Neural cell (in vitro differentiated cells): Measurements from ENCODE around the gene FNBP1. TPM values are rescaled to one million over a fixed set of nuclear protein-coding genes. Genes with fewer than 3 reads are reported as not detected.
"Not testable (repeated sequence)": the region's sequence is repeated elsewhere in the genome, so short reads cannot be mapped to it uniquely, and the experiment has no call there.

Experiments
- H2AFZ ChIP-seq: fragments of 200-600, 300-800 bp; sonication (generic), shearing (Covaris generic); 2 replicates; pipeline ENCODE4 v1.6.0; 2014; ENCODE audit warnings: low read depth, mild to moderate bottlenecking, antibody characterized with exemption, low read length, moderate library complexity
- H3F3A ChIP-seq: fragments of 200-600 bp; shearing (Covaris generic); 2 replicates; pipeline ENCODE4 v1.6.1; 2016; ENCODE audit warnings: mild to moderate bottlenecking, moderate library complexity, mixed read lengths, antibody characterized with exemption, low read length; ENCODE audit not compliant: insufficient read depth, poor library complexity, severe bottlenecking
- H3K27ac ChIP-seq: fragments of 200-600, 300-800 bp; sonication (generic), shearing (Covaris generic); 2 replicates; pipeline ENCODE4 v1.5.1; 2014; ENCODE audit warnings: mild to moderate bottlenecking, low read length, moderate library complexity
- H3K27me3 ChIP-seq: fragments of 300-800, 200-600 bp; sonication (generic), shearing (Covaris generic); 2 replicates; pipeline ENCODE4 v1.6.0; 2014; ENCODE audit warnings: mild to moderate bottlenecking, low read depth, low read length, moderate library complexity; ENCODE audit not compliant: insufficient read depth
- H3K36me3 ChIP-seq: fragments of 300-800, 200-600 bp; sonication (generic), shearing (Covaris generic); 2 replicates; pipeline ENCODE4 v1.5.1; 2014; ENCODE audit warnings: mild to moderate bottlenecking, antibody characterized with exemption, low read length, moderate library complexity; ENCODE audit not compliant: insufficient read depth
- H3K4me2 ChIP-seq: fragments of 300-800, 200-600 bp; sonication (generic), shearing (Covaris generic); 2 replicates; pipeline ENCODE4 v1.6.0; 2014; ENCODE audit warnings: mild to moderate bottlenecking, low read length
- H3K4me3 ChIP-seq: fragments of 300-800, 200-600 bp; sonication (generic), shearing (Covaris generic); 2 replicates; pipeline ENCODE4 v1.5.1; 2014; ENCODE audit warnings: mild to moderate bottlenecking, low read length, moderate library complexity
- H3K79me2 ChIP-seq: fragments of 200-600 bp; shearing (Covaris generic); replicated peaks from 2 replicates; pipeline ENCODE4 v1.6.0; 2014; ENCODE audit warnings: mild to moderate bottlenecking, low read length, moderate library complexity; ENCODE audit not compliant: insufficient read depth
- H3K9ac ChIP-seq: fragments of 300-800, 200-600 bp; sonication (generic), shearing (Covaris generic); 2 replicates; pipeline ENCODE4 v1.6.1; 2016; ENCODE audit warnings: mild to moderate bottlenecking, low read length, mixed read lengths
- H3K9me2 ChIP-seq: fragments of 200-600 bp; shearing (Covaris generic); 2 replicates; pipeline ENCODE4 v1.6.1; 2016; ENCODE audit warnings: mild to moderate bottlenecking, low read length, mixed read lengths; ENCODE audit not compliant: insufficient read depth
- H3K9me3 ChIP-seq: fragments of 200-600, 300-800 bp; sonication (generic), shearing (Covaris generic); 2 replicates; pipeline ENCODE4 v1.6.1; 2016; ENCODE audit warnings: mild to moderate bottlenecking, mixed run types, low read length, moderate library complexity, mixed read lengths
- H4K20me1 ChIP-seq: fragments of 200-600 bp; shearing (Covaris generic); 2 replicates; pipeline ENCODE4 v1.6.1; 2016; ENCODE audit warnings: mild to moderate bottlenecking, mixed run types; ENCODE audit not compliant: insufficient read depth
- CTCF ChIP-seq: fragments of 450-650 bp; IDR thresholded peaks from 2 replicates; pipeline ENCODE4 v1.5.1; 2014; ENCODE audit warnings: antibody characterized with exemption, mild to moderate bottlenecking, moderate library complexity; ENCODE audit not compliant: poor library complexity, severe bottlenecking
- EP300 ChIP-seq: fragments of 450-650 bp; conservative IDR thresholded peaks from 2 replicates; pipeline ENCODE4 v1.6.1; 2014; ENCODE audit warnings: antibody characterized with exemption, mild to moderate bottlenecking, moderate library complexity; ENCODE audit not compliant: poor library complexity, severe bottlenecking
- EZH2 ChIP-seq: fragments of 200-600, 300-800 bp; shearing (Covaris generic), sonication (generic); IDR thresholded peaks from 2 replicates; pipeline ENCODE4 v1.6.1; 2014; ENCODE audit warnings: antibody characterized with exemption, low read length, borderline replicate concordance, mild to moderate bottlenecking; ENCODE audit not compliant: insufficient read depth, poor library complexity, severe bottlenecking
- MXI1 ChIP-seq: fragments of 450-650 bp; conservative IDR thresholded peaks from 2 replicates; pipeline ENCODE4 v1.6.1; 2014; ENCODE audit warnings: antibody characterized with exemption, mild to moderate bottlenecking; ENCODE audit not compliant: poor library complexity, severe bottlenecking
- POLR2AphosphoS5 ChIP-seq: IDR thresholded peaks from 2 replicates; pipeline ENCODE4 v1.6.1; 2012
- RAD21 ChIP-seq: fragments of 450-650 bp; conservative IDR thresholded peaks from 2 replicates; pipeline ENCODE4 v1.6.1; 2014; ENCODE audit warnings: antibody characterized with exemption, mild to moderate bottlenecking, moderate library complexity
- REST ChIP-seq: IDR thresholded peaks from 2 replicates; pipeline ENCODE4 v1.6.1; 2012; ENCODE audit warnings: borderline replicate concordance
- SMC3 ChIP-seq: fragments of 450-650 bp; conservative IDR thresholded peaks from 2 replicates; pipeline ENCODE4 v1.6.1; 2014; ENCODE audit warnings: antibody characterized with exemption, mild to moderate bottlenecking, moderate library complexity; ENCODE audit not compliant: poor library complexity
- TAF1 ChIP-seq: IDR thresholded peaks from 2 replicates; pipeline ENCODE4 v1.6.1; 2012; ENCODE audit warnings: low read depth
- polyA plus RNA-seq: library from polyadenylated mRNA; depleted of rRNA; stranded (reverse); fragments of >200 nt; gene quantifications from 2 replicates; pipeline ENCODE4 v1.2.3, GENCODE V29; 2014

FNBP1 gene
- polyA plus RNA-seq, 1 donor from 2014 or later = 16.6 TPM

- Histone ChIP-seq H3K9ac (no peak overlapping the region), H3K4me2 (no peak overlapping the region), H4K20me1 (no peaks in the 10 kb centered on the region), H3K9me3 (no peaks in the 10 kb centered on the region), H3K36me3 (no peaks in the 10 kb centered on the region), H3K27me3 (no peaks in the 10 kb centered on the region), H2AFZ (no peak overlapping the region), H3K4me3 (no peak overlapping the region), H3K9me2 (no peaks in the 10 kb centered on the region), H3F3A (no peaks in the 10 kb centered on the region), H3K27ac (no peak overlapping the region), H3K79me2 (no peaks in the 10 kb centered on the region)
- no peak for TF ChIP-seq TAF1
- TF ChIP-seq RAD21 = no peak
- TF ChIP-seq CTCF = no peak
- no peak for TF ChIP-seq POLR2AphosphoS5
- TF ChIP-seq SMC3 = no peak
- TF ChIP-seq EZH2 = no peak
- no peak for TF ChIP-seq REST
- TF ChIP-seq MXI1 = no peak
- TF ChIP-seq EP300 = no peak
Measured at GRCh38 chr9:130020618-130021017, 22.4 kb downstream of the FNBP1 start.

GRCh38 chr9:130018265-130018664 is 24.7 kb downstream of the FNBP1 start:
- Histone ChIP-seq H3K79me2 (no peaks in the 10 kb centered on the region), H3K27me3 (no peaks in the 10 kb centered on the region), H2AFZ (no peak overlapping the region), H3K4me3 (no peak overlapping the region), H3K9ac (no peak overlapping the region), H4K20me1 (no peaks in the 10 kb centered on the region), H3K4me2 (no peak overlapping the region), H3K9me2 (no peaks in the 10 kb centered on the region), H3K9me3 (no peaks in the 10 kb centered on the region), H3K27ac (no peak overlapping the region), H3F3A (no peaks in the 10 kb centered on the region), H3K36me3 (no peaks in the 10 kb centered on the region)
- TF ChIP-seq POLR2AphosphoS5 (no peak), EP300 (no peak), CTCF (no peak), TAF1 (no peak), SMC3 (no peak), EZH2 (no peak), REST (no peak), RAD21 (no peak), MXI1 (no peak)

- not testable (repeated sequence) for H3K9ac ChIP-seq, H3K27me3 ChIP-seq, H3K4me3 ChIP-seq, H3K9me2 ChIP-seq, H4K20me1 ChIP-seq, H3K9me3 ChIP-seq, H3F3A ChIP-seq, H3K36me3 ChIP-seq, H3K27ac ChIP-seq, H2AFZ ChIP-seq, H3K79me2 ChIP-seq, H3K4me2 ChIP-seq
Measured at GRCh38 chr9:130017510-130017909, 25.5 kb downstream of the FNBP1 start.
